ENCODE data around the gene FERD3L. TPM values are rescaled to one million over a fixed set of nuclear protein-coding genes. Genes with fewer than 3 reads are reported as not detected.

The FERD3L gene
- polyA plus RNA-seq, 1 donor (not counting 4 experiments of a cell fraction or from before 2014, with no cell fraction given) = not detected

- DNase-seq (ENCODE audit: low read depth, low spot score) = no peak
- Histone ChIP-seq H3K9ac (ENCODE audit: control insufficient read depth, extremely low read depth, insufficient read depth, low read length) (no peak overlapping the region), H4K20me1 (ENCODE audit: control insufficient read depth, extremely low read depth, insufficient read depth, low read length) (no peaks in the 10 kb centered on the region), H3K4me1 (ENCODE audit: control insufficient read depth, extremely low read depth, insufficient read depth, low read length) (peaks cover 12% of the 10 kb centered on the region), H2AFZ (ENCODE audit: control insufficient read depth, low read length) (no peak overlapping the region), H3K4me3 (ENCODE audit: control insufficient read depth in 2 of 3, extremely low read depth in 1 of 3, insufficient read depth in 2 of 3, low read depth in 1 of 3, low read length in 3 of 3) (peak overlapping the region in 2 of 3 experiments; percentile 55 to 68), H3K27ac (ENCODE audit: control insufficient read depth, insufficient read depth, low read length) (no peak overlapping the region), H3K27me3 (ENCODE audit: control insufficient read depth, extremely low read depth, insufficient read depth, low read length) (peaks cover 60% of the 10 kb centered on the region), H3K36me3 (ENCODE audit: control insufficient read depth in 2 of 2, extremely low read depth in 1 of 2, insufficient read depth in 2 of 2, low read length in 2 of 2) (no peaks in the 10 kb centered on the region), H3K79me2 (ENCODE audit: control insufficient read depth, insufficient read depth, low read length) (no peaks in the 10 kb centered on the region), H3K9me3 (ENCODE audit: control insufficient read depth, low read depth, low read length) (no peaks in the 10 kb centered on the region), H3K9me1 (ENCODE audit: control insufficient read depth, extremely low read depth, insufficient read depth, low read length) (no peaks in the 10 kb centered on the region), H3K4me2 (ENCODE audit: control insufficient read depth, extremely low read depth, insufficient read depth, low read depth, low read length) (peak overlapping the region; percentile 79)
- FAIRE-seq = no peak
- dilution Hi-C loops (cut with MboI; ENCODE audit: extremely low pct_ligation_motif_present, low sequenced_read_pairs) = no loop called here
- no peak for TF ChIP-seq EZH2 (IDR thresholded peaks at IDR 0.05; ENCODE audit: low read length)
- TF ChIP-seq, protein P1, sequence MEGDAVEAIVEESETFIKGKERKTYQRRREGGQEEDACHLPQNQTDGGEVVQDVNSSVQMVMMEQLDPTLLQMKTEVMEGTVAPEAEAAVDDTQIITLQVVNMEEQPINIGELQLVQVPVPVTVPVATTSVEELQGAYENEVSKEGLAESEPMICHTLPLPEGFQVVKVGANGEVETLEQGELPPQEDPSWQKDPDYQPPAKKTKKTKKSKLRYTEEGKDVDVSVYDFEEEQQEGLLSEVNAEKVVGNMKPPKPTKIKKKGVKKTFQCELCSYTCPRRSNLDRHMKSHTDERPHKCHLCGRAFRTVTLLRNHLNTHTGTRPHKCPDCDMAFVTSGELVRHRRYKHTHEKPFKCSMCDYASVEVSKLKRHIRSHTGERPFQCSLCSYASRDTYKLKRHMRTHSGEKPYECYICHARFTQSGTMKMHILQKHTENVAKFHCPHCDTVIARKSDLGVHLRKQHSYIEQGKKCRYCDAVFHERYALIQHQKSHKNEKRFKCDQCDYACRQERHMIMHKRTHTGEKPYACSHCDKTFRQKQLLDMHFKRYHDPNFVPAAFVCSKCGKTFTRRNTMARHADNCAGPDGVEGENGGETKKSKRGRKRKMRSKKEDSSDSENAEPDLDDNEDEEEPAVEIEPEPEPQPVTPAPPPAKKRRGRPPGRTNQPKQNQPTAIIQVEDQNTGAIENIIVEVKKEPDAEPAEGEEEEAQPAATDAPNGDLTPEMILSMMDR (optimal IDR thresholded peaks at IDR 0.05 in 1 of 3, IDR thresholded peaks at IDR 0.05 in 1 of 3, conservative IDR thresholded peaks at IDR 0.05 in 1 of 3; ENCODE audit: extremely low read depth in 1 of 3, insufficient read depth in 2 of 3, low read length in 3 of 3) = no peak
Observed at GRCh38 chr7:19107081-19107355, 38.2 kb downstream of the FERD3L start.

DNA sequence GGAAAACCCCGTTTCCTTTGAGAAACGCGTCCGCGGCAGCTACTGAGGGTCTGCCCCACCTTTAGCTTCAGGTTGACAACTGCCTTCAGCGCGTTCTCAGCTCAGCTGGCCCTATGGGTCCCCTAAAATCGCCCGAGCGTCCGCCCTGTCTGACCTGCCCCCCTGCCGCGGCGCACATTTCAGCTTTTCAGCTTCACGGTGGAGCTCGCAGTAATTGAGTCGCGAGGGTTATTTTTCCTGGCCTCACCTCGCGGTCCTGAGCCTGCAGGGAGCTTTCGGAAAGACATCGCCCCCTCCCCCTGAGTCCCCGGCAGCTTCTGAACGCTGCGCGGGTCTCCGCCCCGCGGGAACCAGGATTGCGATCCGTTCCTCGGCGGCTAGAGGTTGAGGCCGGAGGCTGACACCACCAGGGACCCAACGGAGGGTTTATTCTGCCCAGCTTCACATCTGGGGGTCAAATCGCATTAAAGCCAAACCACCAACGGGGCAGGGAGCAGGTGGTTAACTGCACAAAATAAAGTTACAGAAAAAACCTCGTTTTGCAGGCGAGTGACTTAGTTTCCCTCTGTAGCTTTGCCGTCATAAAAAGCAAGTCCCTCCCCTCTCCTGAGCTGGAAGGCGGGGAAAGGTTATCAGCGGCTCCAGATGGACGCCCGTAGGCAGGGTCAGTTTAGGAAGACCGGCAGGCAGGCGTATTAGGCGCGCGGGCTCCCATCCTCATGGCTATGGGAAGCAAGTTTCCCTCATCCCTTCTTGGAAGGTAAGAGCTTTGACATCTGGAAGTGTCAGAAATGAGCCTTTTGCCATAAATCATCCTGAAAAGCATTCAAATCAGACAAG lies 38.8 kb downstream of the FERD3L start:
- H3K27ac ChIP-seq (ENCODE audit: control insufficient read depth, insufficient read depth, low read length) = no peak overlapping the region
- peak overlapping the region; percentile 79 for H3K4me2 ChIP-seq (ENCODE audit: control insufficient read depth, extremely low read depth, insufficient read depth, low read depth, low read length)
- H3K4me3 ChIP-seq (ENCODE audit: control insufficient read depth in 2 of 3, extremely low read depth in 1 of 3, insufficient read depth in 2 of 3, low read depth in 1 of 3, low read length in 3 of 3) = peak overlapping the region in 1 of 3 experiments; percentile 25
- no peaks in the 10 kb centered on the region for H3K79me2 ChIP-seq (ENCODE audit: control insufficient read depth, insufficient read depth, low read length)
- no peaks in the 10 kb centered on the region for H3K9me1 ChIP-seq (ENCODE audit: control insufficient read depth, extremely low read depth, insufficient read depth, low read length)
- no peaks in the 10 kb centered on the region for H3K36me3 ChIP-seq (ENCODE audit: control insufficient read depth in 2 of 2, extremely low read depth in 1 of 2, insufficient read depth in 2 of 2, low read length in 2 of 2)
- dilution Hi-C loops (cut with MboI; ENCODE audit: extremely low pct_ligation_motif_present, low sequenced_read_pairs) = no loop called here
- no peak overlapping the region for H3K9ac ChIP-seq (ENCODE audit: control insufficient read depth, extremely low read depth, insufficient read depth, low read length)
- TF ChIP-seq EZH2 (IDR thresholded peaks at IDR 0.05; ENCODE audit: low read length) = peak; percentile 76
- TF ChIP-seq, protein P1 (optimal IDR thresholded peaks at IDR 0.05 in 1 of 3, IDR thresholded peaks at IDR 0.05 in 1 of 3, conservative IDR thresholded peaks at IDR 0.05 in 1 of 3; ENCODE audit: extremely low read depth in 1 of 3, insufficient read depth in 2 of 3, low read length in 3 of 3) = no peak
- H3K4me1 ChIP-seq (ENCODE audit: control insufficient read depth, extremely low read depth, insufficient read depth, low read length) = peaks cover 12% of the 10 kb centered on the region
- H4K20me1 ChIP-seq (ENCODE audit: control insufficient read depth, extremely low read depth, insufficient read depth, low read length) = no peaks in the 10 kb centered on the region
- DNase-seq (ENCODE audit: low read depth, low spot score) = no peak
- H2AFZ ChIP-seq (ENCODE audit: control insufficient read depth, low read length) = no peak overlapping the region
- FAIRE-seq = no peak
- H3K27me3 ChIP-seq (ENCODE audit: control insufficient read depth, extremely low read depth, insufficient read depth, low read length) = peaks cover 62% of the 10 kb centered on the region
- H3K9me3 ChIP-seq (ENCODE audit: control insufficient read depth, low read depth, low read length) = no peaks in the 10 kb centered on the region

Data from keratinocyte (primary cell).